C4-2B (cell line): Measurements from ENCODE around the gene ADARB2.

Source experiments
- CTCF ChIP-seq: fragments of 450-650 bp; conservative IDR thresholded peaks from 2 replicates; pipeline ENCODE4 v1.5.1; 2017; ENCODE audit warnings: mild to moderate bottlenecking
- ZFX ChIP-seq: fragments of 450-650 bp; IDR thresholded peaks from 2 replicates; pipeline ENCODE4 v1.6.1; 2017

GRCh38 chr10:1156921-1157614, 580.3 kb downstream of the ADARB2 start:
- no peak for TF ChIP-seq ZFX
- no peak for TF ChIP-seq CTCF
